Duodenal mucosa (tissue), 2 donors: ENCODE data around the gene SMAD5.

Source experiments
- H3K27ac ChIP-seq: one replicate; pipeline ENCODE4 v1.7.0; 2013; ENCODE audit warnings: low read depth, low read length
- H3K27me3 ChIP-seq, 2 donors: one replicate each; pipeline ENCODE4 v1.7.0; 2013; ENCODE audit warnings: low read length in 2 of 2, control low read depth in 1 of 2; ENCODE audit not compliant: insufficient read depth in 2 of 2, control insufficient read depth in 1 of 2
- H3K36me3 ChIP-seq, 2 donors: one replicate each; pipeline ENCODE4 v1.7.0; 2013; ENCODE audit warnings: low read length in 2 of 2, control low read depth in 1 of 2; ENCODE audit not compliant: insufficient read depth in 2 of 2, control insufficient read depth in 1 of 2
- H3K4me1 ChIP-seq, 2 donors: one replicate each; pipeline ENCODE4 v1.7.0; 2013; ENCODE audit warnings: low read length in 2 of 2, control low read depth in 1 of 2; ENCODE audit not compliant: insufficient read depth in 2 of 2, control insufficient read depth in 1 of 2
- H3K4me3 ChIP-seq, 2 donors: one replicate each; pipeline ENCODE4 v1.7.0; 2013; ENCODE audit warnings: low read length in 2 of 2, low read depth in 1 of 2
- H3K9ac ChIP-seq, 2 donors: one replicate each; pipeline ENCODE4 v1.7.0; 2013; ENCODE audit warnings: low read length in 2 of 2, low read depth in 1 of 2
- H3K9me3 ChIP-seq, 2 donors: one replicate each; pipeline ENCODE4 v1.7.0; 2013; ENCODE audit warnings: low read length in 2 of 2, control low read depth in 1 of 2; ENCODE audit not compliant: control insufficient read depth in 1 of 2

The SMAD5 gene

GRCh38 chr5:136182618-136183017, 50.0 kb downstream of the SMAD5 start:
- no peaks in the 10 kb centered on the region for H3K9me3 ChIP-seq
- peaks cover 23 to 29% of the 10 kb centered on the region in 2 donors for H3K4me1 ChIP-seq
- no peak overlapping the region for H3K27ac ChIP-seq
- no peak overlapping the region for H3K9ac ChIP-seq
- peaks cover 11 to 12% of the 10 kb centered on the region in 2 donors for H3K36me3 ChIP-seq
- H3K4me3 ChIP-seq = no peak overlapping the region
- no peaks in the 10 kb centered on the region for H3K27me3 ChIP-seq

DNA sequence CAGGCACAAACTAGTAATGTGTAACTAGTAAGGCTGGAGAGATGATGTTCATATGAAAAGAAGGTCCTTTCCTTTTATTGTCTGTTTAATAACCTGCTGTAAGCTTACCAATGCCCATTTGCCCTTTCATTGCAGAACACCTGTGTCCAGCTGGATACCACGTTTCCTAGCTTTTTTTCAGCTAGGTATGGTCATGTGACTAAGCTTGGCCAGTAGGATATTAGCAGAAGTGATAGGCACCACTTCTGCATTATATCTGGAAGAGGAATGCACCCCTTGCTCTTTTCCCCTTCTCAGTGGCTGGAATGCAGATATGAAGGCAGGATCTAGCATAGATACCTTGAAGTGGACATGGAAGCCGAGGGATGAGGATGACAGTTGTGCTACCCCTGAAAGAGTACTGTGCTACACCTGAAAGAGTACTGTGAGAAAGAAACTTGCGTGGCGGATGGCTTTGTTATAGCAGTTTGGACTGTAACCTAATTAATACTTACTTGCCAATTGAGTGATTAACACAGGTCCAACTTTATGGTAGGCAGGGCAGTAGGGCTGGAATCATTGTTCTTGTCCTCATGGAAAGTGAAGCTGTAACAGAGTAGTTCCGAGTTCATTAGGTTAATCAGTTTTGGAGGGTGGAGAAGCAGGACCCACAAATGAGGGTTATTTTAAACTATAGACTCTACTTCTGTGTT, 53.5 kb downstream of the SMAD5 start:
- peak overlapping the region; percentile 44 to 58 for H3K4me3 ChIP-seq
- no peaks in the 10 kb centered on the region for H3K9me3 ChIP-seq
- peaks cover 47 to 64% of the 10 kb centered on the region in 2 donors for H3K4me1 ChIP-seq
- peaks cover 0 to 5% of the 10 kb centered on the region in 2 donors for H3K36me3 ChIP-seq
- no peaks in the 10 kb centered on the region for H3K27me3 ChIP-seq
- H3K27ac ChIP-seq = peak overlapping the region; percentile 61
- H3K9ac ChIP-seq = no peak overlapping the region

DNA sequence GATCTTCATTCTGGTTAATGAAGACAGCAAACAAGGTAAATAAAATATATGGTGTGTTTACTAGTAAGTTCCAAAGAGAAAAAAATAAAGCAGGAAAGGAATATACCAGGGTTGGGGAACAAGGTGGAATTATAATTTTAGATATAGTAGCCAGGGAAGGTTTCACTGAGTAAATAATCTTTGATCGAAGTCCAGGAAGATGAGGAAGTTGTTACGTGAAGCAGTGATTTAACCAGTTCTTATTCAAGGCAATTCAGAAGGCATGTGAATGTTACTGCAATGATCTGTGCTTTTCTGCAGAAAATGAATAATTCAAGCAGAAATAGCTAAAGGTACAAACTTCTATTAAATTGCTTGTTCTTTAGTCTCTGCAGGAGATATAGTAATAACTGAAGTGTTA, 54.2 kb downstream of the SMAD5 start:
- Histone ChIP-seq H3K27ac (peak overlapping the region; percentile 61), H3K4me3 (peak overlapping the region; percentile 44 to 58), H3K36me3 (peaks cover 0 to 5% of the 10 kb centered on the region in 2 donors), H3K27me3 (no peaks in the 10 kb centered on the region), H3K9ac (no peak overlapping the region), H3K4me1 (peaks cover 52 to 67% of the 10 kb centered on the region in 2 donors), H3K9me3 (no peaks in the 10 kb centered on the region)

DNA sequence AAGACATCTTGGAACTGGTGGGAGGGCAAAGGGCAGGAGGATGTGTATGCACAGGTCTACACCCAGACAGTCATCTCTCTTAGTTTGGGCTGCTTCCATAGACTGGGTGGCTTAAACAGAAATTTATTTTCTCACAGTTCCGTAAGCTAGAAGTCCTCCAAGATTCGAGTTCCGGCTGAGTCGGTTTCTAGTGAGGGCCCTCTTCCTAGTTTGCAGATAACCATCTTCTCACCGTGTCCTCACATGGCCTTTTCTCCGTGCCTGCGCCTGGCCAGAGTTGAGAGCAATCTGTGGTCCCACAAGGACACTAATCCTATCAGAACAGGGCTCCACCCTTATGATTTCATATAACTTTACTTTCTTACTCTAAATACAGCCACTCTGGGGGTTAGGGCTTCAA, 56.2 kb downstream of the SMAD5 start:
- no peak overlapping the region for H3K9ac ChIP-seq
- H3K4me3 ChIP-seq = no peak overlapping the region
- H3K9me3 ChIP-seq = no peaks in the 10 kb centered on the region
- no peaks in the 10 kb centered on the region for H3K27me3 ChIP-seq
- H3K27ac ChIP-seq = no peak overlapping the region
- peaks cover 61 to 70% of the 10 kb centered on the region in 2 donors for H3K4me1 ChIP-seq
- peaks cover 0 to 5% of the 10 kb centered on the region in 2 donors for H3K36me3 ChIP-seq

DNA sequence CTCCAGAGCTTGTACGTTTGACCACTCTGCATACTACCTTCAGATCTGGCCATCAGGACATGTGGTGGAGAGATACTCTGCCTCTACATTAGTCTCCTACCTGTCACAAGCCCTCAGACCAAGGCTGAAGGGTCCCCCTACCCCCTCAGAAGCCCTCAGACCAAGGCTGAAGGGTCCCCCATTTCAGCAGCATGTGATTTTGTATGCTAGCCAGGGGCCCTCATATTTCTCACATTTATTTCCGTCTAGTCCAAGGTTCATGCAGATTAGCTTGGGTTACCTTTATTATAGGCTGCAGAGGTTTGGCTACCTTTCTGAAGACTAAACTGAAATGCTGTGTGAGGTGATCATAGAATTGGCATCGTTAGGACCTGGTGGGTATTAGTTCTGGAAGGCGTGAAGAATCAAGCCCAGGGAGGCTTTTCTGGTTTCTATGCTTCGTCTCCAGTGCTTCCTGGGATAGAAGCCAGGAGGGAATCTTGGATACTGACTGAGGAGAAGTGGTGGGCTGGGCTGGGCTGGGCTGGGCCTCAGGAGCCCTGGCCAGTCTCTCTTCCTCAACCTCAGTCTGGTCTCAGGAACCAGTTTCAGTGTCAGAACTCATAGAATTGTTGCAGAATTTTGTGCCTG, 57.6 kb downstream of the SMAD5 start:
- Histone ChIP-seq H3K9me3 (no peaks in the 10 kb centered on the region), H3K27me3 (no peaks in the 10 kb centered on the region), H3K27ac (no peak overlapping the region), H3K4me1 (peaks cover 64 to 66% of the 10 kb centered on the region in 2 donors), H3K4me3 (peak overlapping the region; percentile 76 to 81), H3K36me3 (peaks cover 0 to 5% of the 10 kb centered on the region in 2 donors), H3K9ac (peak overlapping the region; percentile 77 to 85)

DNA sequence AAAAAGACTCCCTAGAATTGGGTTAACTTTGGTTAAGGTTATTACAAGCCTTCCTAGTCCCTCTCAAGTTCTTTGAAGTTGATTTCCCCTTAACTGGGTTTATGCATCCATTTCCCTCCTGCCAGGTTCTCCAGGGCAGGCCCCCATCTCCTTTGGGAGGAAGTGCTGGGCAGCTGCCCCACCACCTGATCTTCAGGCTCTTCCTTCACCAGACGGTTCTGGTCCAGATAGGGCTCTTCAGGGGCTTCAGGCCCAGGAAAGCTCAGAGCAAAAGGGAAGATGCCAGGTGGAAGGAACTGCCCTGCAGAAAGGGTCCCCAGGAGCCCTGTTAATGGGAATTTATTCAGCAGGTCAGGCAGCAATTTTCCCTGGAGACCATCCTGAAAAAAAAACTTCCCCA, 58.3 kb downstream of the SMAD5 start:
- Histone ChIP-seq H3K36me3 (peaks cover 0 to 5% of the 10 kb centered on the region in 2 donors), H3K27ac (peak overlapping the region; percentile 51), H3K4me3 (peak overlapping the region; percentile 76 to 81), H3K4me1 (peaks cover 63 to 66% of the 10 kb centered on the region in 2 donors), H3K9ac (peak overlapping the region; percentile 77 to 85), H3K27me3 (no peaks in the 10 kb centered on the region), H3K9me3 (no peaks in the 10 kb centered on the region)

DNA sequence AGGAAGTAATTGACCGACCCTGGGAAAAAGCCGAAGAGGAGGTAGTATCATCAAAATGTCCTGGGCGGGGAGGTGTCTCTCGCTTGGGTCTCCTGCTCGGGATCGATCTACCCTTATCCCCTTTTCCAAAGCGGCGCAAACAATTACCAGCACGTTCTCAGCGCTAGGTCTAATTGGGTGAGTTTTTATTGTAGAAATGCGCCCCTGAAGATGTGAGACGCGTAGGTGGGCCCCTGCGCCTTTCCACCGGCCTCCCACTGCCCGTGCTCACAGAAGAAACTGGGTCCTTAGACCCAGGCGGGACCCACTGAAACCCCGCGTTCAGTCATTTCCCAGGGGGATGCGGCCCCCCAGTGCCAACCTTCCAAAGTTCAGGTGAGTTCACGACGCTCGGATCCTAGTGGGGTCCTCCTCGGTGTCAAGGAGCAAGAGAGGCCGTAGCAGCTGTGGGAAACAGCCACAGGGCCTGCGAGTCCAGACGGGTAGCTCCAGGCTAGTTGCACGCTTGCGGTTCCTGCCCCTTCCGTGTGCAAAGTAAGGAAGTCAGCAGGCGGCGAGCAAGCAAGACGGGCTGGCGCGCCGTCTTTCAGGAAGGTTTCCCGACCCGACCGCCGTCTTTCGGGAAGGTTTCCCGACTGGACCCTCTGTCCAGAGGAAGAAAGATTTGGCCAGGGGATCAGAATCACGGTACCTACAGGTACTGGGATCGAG, 58.8 kb downstream of the SMAD5 start:
- peaks cover 63 to 68% of the 10 kb centered on the region in 2 donors for H3K4me1 ChIP-seq
- peak overlapping the region; percentile 51 for H3K27ac ChIP-seq
- H3K36me3 ChIP-seq = peaks cover 0 to 5% of the 10 kb centered on the region in 2 donors
- no peaks in the 10 kb centered on the region for H3K27me3 ChIP-seq
- H3K4me3 ChIP-seq = peak overlapping the region; percentile 76 to 81
- H3K9ac ChIP-seq = peak overlapping the region; percentile 77 to 85
- no peaks in the 10 kb centered on the region for H3K9me3 ChIP-seq

DNA sequence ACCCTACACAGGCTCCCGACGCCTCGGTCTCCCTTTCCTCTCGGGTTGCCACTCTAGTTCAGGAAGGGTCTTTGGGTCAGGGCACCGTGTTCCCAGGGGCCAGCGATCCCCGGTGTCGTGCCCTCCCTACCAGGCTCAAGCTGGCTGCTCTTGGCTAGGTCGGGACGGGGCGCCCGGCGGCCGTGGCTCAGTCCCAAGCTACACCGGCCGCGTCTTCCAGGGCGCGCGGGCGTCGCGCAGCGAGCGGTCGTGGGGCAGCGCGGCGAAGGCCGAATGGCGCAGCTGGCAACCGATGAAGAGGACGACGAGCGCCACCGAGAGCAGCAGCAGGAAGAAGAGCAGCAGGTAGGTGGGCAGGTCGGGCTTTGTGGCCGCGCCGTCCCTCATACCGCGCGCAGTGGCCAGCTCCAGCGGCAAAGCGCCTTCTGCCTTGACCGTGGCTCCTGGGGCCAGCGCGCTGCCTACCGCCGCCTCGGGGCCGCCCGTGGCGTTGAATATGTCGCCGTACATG, 59.4 kb downstream of the SMAD5 start:
- no peaks in the 10 kb centered on the region for H3K9me3 ChIP-seq
- no peaks in the 10 kb centered on the region for H3K27me3 ChIP-seq
- H3K4me1 ChIP-seq = peaks cover 65 to 67% of the 10 kb centered on the region in 2 donors
- H3K27ac ChIP-seq = peak overlapping the region; percentile 51
- H3K36me3 ChIP-seq = peaks cover 0 to 5% of the 10 kb centered on the region in 2 donors
- peak overlapping the region; percentile 76 to 81 for H3K4me3 ChIP-seq
- peak overlapping the region; percentile 77 to 85 for H3K9ac ChIP-seq

DNA sequence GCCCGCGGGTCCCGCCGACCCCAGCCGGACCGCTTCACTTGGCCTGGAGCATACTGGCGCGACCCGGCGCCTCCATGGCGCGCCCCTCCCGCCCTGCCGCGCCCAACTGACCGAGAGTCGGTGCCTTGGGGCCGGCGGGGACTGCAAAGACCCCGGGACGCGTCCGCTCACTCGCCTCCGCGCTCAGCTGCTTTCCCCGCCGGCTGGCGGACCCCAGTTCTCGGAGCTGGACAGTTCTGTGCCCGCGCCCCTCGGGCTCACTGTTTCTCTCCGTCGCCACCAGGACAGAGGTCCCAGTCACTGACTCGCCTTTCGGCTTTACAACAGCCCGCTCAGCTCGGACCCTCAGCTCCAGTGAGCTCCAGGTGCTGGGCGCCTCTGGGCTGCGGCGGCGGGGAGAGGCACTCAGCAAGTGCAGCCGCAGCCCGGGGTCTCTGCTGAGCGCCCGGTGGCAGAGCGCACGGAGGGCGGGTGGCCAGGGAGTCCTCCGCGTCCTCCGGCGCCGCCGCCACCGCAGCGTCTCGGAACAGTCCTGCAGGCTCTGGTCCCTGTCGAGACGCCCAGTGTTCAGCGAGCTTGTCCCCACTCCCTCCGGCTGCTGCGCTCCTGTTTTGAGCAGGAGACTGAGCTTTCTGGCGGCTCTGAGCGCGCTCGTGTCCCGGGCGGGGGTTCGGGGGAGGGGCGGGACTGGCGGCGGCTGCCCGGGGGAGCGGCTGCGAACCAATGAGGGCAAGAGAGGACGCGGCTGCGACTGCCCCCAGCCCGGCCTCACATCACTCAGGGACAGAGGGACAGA, 60.1 kb downstream of the SMAD5 start, which contains the start of gene SMIM32:
TSS of gene SMIM32 (minus strand) at position 637 of the 796 bp plus-strand sequence. CDS start 638 bp downstream, outside the sequence.
- no peaks in the 10 kb centered on the region for H3K36me3 ChIP-seq
- H3K9ac ChIP-seq = peak within 1 kb of the TSS; percentile 77 to 85
- peak within 1 kb of the TSS; percentile 51 for H3K27ac ChIP-seq
- H3K4me3 ChIP-seq = peak within 1 kb of the TSS; percentile 76 to 81
- no peaks in the 10 kb centered on the region for H3K9me3 ChIP-seq
- no peaks in the 10 kb centered on the region for H3K27me3 ChIP-seq
- peaks cover 60 to 61% of the 10 kb centered on the region in 2 donors for H3K4me1 ChIP-seq
